Left cardiac atrium (tissue), 4 donors: ENCODE data around the gene PRTN3. TPM values are rescaled to one million over a fixed set of nuclear protein-coding genes. Genes with fewer than 3 reads are reported as not detected.

Experiments
- ATAC-seq, 2 donors: fragments of 200-7000 bp; cut with Tn5 transposase; one replicate each; pipeline ENCODE4 v1.9.1; 2020; ENCODE audit warnings: mild to moderate bottlenecking in 2 of 2, moderate library complexity in 2 of 2
- DNase-seq: peaks from one replicate; pipeline ENCODE4 v3.0.0-alpha.2; 2020
- intact Hi-C, 2 donors: fragments of 100-400 bp; cut with DNase I; formaldehyde crosslinking; loops; one replicate each; pipeline versions ENCODE4 v1.14.1 to v1.15.1; 2022 to 2023
- total RNA-seq, 2 donors: library from RNA; stranded (reverse); fragmentation: NEBNext Ultra II Directional; extraction: Animal tissue kit (Norgen Biotek cat#: 25700); gene quantifications; one replicate each; pipeline ENCODE4 v1.2.1, GENCODE V29; 2021
- donor health status: DM: no; HTN: yes; CAD: no.
- donor health status: DM: no; HTN: yes; CAD: no; lungs with severe emphysema.
- donor health status: DM: yes; HTN: yes; CAD: no.
- donor health status: Dilated cardiomyopathy.

PRTN3 gene
- total RNA-seq, 2 donors from 2014 or later = not detected

DNA sequence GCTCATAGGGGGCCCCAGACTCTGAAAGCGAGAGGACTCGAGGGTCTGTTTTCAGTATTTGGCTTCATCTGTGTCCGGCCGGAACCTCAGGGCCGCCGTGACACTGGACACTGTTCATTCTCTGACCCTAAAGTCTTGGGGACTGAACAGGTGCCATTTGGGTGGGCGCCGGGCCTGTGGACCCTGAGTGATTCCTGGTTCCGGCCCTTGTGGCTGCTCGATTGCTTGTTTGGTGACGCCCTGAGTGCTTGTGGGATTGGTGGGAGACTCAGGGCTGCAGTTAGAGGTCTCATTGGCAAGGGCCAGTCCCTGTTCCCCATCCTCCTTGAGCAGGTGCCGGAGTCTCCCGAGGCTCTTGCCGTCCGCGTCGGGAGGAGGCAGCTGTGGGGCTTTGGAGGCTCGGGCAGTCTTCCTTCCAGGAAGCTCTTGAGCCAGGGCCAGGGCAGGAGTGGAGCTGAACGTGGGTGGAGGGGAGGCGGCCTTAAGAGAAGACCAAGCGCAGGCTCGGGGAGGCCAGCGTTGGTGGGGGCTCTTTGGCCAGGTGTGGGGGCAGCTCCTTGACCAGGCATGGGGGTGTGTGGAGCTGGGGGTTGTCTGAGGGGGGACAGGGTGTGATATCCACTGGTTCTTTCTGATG is 38.8 kb upstream of the PRTN3 start:
- DNase-seq (peak; percentile 66), ATAC-seq (peak in 1 of 2 donors; percentile 16)
- intact Hi-C loops = no loop called here

DNA sequence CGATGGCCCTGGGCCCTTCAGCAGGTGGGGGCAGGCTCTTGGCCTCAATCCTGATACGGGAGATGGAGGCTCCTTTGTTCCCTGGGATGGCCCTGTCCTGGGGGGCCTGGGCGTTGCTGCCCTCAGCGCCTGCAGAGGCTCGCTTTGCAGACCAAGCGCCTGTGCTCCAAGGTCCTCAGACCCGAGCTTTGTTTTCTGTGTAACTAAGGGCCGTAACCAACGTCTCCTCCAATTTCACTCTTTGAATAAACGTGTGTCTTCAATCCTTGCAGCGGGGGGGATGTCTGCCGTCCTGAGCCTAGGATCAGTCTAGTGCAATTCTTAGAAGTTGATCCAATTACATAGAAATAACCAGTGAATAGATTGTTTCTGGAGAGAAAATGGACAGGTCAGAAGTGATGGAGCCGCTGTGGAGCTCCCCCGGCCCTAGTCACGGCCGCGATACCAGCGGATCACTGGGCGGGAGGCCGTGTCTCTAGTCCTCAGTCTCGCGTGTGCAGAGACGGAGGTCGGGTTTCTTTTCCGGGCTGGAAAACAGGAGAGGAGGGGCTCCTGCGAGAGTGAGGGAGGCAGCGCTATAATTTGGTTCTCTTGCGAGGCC is 38.2 kb upstream of the PRTN3 start:
- DNase-seq (no peak), ATAC-seq (no peak)
- intact Hi-C loops = no loop called here

DNA sequence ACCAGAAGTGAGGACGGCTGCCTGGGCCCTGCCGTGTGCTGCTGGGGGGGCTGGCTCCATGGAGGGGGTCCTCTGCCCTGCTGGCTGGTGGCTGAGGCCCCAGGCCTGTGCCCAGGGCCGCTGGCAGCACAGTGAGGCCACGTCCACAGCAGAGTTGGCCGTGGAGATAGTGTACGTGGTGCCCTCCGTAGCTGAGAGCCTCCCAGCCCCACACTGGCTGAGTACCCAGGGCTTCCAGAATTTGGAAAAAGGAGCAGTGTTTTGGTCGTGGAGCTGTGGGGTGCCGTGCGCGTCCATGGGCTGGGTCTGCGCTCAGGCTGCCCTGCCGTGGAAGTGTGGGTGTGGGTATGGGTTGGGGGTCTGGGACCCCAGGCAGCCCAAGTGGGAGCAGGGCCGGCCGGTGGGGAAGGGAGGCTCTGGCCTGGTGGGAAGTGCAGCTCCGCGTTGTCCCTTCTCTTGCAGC is 37.7 kb upstream of the PRTN3 start:
- intact Hi-C loops = no loop called here
- no peak for DNase-seq
- no peak for ATAC-seq

DNA sequence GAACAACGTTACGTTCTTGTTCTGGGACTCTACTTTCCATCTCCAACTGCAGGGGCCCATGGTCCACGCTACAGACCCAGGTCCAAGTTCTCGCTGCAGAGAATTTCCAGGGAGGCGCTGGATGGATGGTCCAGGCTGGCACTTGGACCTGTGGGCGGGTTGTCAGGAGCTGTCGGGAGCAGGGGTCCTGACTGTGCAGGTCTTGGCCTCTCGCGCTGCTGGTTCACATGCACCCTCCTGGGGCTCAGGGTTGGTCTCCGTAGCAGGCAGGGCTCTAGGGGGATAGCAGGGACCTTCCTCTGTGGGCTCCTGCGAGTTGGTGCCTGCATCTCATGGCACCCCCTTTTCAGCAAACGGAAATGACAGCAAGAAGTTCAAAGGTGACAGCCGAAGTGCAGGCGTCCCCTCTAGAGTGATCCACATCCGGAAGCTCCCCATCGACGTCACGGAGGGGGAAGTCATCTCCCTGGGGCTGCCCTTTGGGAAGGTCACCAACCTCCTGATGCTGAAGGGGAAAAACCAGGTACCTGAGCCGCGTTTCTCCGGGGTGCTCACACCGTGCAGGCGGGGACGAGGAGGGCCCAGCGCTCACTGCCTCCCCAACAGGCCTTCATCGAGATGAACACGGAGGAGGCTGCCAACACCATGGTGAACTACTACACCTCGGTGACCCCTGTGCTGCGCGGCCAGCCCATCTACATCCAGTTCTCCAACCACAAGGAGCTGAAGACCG is 36.9 kb upstream of the PRTN3 start:
- intact Hi-C loops = no loop called here
- no peak for ATAC-seq
- DNase-seq = no peak

DNA sequence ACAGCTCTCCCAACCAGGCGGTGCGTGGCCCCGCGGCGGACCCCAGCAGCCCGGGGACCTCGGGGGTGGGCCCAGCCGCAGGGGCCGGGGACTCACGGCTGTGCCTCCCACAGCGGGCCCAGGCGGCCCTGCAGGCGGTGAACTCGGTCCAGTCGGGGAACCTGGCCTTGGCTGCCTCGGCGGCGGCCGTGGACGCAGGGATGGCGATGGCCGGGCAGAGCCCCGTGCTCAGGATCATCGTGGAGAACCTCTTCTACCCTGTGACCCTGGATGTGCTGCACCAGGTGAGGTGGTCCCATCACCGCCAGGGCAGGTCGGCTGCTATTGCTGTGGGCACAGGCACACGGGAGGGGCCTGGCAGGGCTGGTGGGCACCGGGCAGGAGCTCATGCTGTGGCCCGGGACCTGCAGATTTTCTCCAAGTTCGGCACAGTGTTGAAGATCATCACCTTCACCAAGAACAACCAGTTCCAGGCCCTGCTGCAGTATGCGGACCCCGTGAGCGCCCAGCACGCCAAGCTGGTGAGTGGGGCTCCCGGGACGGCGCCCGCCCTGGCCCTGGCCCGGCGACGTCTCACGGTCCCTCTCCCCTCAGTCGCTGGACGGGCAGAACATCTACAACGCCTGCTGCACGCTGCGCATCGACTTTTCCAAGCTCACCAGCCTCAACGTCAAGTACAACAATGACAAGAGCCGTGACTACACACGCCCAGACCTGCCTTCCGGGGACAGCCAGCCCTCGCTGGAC is 36.2 kb upstream of the PRTN3 start:
- intact Hi-C loops = no loop called here
- ATAC-seq (no peak), DNase-seq (peak; percentile 22)

DNA sequence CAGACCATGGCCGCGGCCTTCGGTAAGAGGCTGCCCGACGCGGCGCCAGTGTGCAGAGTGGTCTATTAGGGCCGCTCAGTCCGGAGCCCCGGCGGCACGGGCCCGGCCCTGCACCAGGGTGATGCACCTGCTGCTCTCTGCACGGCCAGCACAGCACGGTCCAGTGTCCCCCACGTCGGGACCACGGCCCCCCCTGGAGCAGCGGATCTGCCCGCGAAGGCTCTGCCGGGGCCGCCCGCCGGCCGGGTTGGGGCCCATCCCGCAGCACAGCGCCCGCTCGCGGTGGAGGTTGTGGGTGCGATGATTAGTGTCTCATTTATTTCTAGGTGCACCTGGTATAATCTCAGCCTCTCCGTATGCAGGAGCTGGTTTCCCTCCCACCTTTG is 35.6 kb upstream of the PRTN3 start:
- intact Hi-C loops = no loop called here
- peak; percentile 18 for DNase-seq

DNA sequence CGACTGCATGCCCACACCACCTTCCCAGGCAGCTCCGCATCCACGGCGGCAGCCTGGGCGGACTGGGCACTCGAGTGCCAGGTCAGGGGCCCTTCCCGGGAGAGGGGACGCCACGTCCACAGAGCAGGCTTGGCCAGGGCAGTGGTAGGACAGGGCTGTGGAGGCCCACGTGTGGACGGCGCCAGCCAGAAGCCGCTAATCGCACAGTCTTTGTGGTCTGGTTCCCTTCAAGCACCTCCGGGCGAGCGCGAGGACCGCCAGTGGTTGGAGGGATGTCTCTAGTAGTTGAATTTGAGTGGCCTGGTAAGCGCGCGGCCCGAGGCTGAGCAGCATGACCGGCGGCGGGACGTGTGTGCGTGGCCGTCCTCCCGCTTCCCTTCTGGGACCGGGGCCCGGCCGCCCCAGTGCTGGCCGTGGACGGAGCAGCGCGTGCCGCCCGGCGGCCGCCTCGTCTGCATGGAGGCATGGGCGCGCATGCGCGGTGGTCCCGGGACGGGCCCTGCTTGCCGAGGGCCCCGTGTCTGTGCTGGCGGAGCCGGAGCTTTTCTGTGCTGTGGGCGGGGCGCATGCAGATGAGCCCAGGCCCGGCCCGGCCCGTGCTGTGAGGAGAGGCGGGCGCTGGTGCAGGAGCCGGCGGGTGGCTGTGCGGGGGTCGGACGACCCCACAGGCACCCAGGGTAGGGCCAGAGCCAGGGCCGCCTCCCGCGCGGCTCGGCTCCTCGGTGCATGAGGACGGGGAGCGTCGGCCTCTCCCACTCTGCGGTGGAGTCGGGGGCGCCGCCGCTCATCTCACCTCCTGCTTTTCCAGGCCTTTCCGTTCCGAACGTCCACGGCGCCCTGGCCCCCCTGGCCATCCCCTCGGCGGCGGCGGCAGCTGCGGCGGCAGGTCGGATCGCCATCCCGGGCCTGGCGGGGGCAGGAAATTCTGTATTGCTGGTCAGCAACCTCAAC is 34.9 kb upstream of the PRTN3 start:
- DNase-seq (peak; percentile 23), ATAC-seq (no peak)
- intact Hi-C loops = no loop called here

More for the DNA sequence above, 35.6 kb upstream of the PRTN3 start:
- ATAC-seq = no peak

DNA sequence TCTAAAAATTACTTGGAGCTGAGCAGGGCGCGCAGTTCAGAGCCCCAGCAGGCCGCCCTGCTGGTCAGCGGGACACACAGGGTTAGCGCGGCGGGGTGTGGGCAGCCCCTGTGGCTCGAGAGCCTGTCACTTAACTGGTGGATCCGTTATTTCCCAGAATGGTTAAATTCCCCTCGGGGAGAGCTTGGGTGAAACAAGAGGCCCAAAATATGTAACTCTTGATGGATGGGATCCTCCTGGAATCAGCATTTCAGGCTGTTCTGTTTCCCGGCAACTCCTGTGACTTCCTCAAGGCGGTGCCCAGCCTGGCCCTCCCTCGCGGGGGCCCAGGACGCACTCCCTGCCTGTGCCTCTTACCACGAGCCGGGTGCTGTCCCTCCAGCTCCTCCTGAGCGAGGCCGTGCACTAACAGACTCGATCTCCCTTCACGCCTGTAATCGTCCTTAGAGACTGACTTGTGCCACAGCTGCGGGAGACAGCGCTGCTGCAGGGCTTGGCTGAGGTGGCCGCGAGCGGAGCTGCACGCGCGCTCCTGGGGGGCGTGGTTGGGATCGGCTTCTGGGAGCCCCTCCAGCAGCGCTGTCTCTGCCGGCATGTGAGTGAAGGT is 33.9 kb upstream of the PRTN3 start:
- intact Hi-C loops = no loop called here
- peak; percentile 20 for DNase-seq
- no peak for ATAC-seq

DNA sequence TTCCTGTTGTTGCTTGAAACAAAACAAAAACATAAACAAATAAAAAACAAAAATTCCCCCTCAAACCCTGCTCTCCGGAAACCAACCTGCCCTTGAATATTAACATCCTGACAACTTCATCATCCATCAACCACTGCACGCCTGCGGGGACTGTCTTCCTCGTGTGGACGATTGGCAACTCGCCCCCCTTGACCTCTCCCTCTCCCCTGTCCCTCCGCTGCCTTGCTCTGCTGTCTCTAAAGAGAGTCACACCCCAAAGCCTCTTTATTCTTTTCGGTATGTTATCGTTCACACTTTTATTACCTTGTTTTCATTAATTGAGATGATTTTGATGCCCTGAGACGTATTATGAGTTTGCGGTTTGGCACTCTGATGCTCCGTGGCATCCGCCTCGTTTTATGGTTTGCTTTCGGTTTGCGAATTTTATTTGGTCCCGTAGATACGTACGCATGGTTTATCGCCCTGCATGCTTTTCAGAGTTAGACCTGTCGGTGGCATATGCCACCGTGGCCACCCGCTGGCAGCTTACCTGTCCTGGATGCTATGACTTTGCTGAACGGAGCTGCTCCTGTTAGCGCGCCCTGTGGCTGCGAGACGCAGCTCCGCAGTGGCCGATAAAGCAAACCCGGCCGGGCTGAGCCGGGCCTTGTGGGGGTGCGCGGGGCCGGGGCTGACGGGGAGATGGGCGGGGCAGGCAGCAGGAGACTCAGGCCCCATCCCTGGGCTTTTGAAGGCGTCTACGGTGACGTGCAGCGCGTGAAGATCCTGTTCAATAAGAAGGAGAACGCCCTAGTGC is 33.0 kb upstream of the PRTN3 start:
- DNase-seq (peak; percentile 21), ATAC-seq (no peak)
- intact Hi-C loops = no loop called here

DNA sequence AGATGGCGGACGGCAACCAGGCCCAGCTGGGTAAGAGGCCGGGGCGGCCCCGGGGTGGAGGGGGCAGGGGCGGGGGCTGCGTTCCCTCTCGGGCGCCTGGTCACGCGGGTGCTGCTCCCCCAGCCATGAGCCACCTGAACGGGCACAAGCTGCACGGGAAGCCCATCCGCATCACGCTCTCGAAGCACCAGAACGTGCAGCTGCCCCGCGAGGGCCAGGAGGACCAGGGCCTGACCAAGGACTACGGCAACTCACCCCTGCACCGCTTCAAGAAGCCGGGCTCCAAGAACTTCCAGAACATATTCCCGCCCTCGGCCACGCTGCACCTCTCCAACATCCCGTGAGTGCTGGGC is 32.4 kb upstream of the PRTN3 start:
- no peak for ATAC-seq
- DNase-seq = no peak
- intact Hi-C loops = no loop called here

DNA sequence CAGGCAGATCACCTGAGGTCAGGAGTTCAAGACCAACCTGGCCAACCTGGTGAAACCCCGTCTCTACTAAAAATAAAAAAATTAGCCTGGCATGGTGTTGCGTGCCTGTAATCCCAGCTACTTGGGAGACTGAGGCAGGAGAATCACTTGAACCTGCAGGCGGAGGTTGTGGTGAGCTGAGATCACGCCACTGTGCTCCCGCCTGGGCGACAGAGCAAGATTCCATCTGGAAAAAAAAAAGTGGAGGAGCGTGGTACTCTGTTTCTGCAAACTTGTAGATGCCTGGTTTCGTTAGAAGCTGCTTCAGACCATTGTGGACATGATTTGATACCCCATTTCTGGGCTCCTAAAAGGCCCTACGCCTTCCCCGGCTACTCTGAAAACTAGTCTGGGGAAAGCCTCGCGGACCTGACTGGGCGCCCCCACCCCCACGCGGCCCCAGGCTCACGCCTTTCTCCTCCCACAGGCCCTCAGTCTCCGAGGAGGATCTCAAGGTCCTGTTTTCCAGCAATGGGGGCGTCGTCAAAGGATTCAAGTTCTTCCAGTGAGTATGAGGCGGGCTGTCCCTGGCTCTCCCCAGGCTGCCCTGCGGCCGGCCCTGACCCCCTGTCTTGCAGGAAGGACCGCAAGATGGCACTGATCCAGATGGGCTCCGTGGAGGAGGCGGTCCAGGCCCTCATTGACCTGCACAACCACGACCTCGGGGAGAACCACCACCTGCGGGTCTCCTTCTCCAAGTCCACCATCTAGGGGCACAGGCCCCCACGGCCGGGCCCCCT is 30.5 kb upstream of the PRTN3 start:
- DNase-seq (no peak), ATAC-seq (no peak)
- intact Hi-C loops = no loop called here

DNA sequence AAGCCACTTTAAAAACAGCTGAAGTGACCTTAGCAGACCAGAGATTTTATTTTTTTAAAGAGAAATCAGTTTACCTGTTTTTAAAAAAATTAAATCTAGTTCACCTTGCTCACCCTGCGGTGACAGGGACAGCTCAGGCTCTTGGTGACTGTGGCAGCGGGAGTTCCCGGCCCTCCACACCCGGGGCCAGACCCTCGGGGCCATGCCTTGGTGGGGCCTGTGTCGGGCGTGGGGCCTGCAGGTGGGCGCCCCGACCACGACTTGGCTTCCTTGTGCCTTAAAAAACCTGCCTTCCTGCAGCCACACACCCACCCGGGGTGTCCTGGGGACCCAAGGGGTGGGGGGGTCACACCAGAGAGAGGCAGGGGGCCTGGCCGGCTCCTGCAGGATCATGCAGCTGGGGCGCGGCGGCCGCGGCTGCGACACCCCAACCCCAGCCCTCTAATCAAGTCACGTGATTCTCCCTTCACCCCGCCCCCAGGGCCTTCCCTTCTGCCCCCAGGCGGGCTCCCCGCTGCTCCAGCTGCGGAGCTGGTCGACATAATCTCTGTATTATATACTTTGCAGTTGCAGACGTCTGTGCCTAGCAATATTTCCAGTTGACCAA is 29.8 kb upstream of the PRTN3 start:
- ATAC-seq (no peak), DNase-seq (no peak)
- intact Hi-C loops = no loop called here

DNA sequence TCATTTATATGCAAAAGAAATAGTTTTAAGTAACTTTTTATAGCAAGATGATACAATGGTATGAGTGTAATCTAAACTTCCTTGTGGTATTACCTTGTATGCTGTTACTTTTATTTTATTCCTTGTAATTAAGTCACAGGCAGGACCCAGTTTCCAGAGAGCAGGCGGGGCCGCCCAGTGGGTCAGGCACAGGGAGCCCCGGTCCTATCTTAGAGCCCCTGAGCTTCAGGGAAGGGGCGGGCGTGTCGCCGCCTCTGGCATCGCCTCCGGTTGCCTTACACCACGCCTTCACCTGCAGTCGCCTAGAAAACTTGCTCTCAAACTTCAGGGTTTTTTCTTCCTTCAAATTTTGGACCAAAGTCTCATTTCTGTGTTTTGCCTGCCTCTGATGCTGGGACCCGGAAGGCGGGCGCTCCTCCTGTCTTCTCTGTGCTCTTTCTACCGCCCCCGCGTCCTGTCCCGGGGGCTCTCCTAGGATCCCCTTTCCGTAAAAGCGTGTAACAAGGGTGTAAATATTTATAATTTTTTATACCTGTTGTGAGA is 29.2 kb upstream of the PRTN3 start:
- ATAC-seq = no peak
- intact Hi-C loops = no loop called here
- DNase-seq = no peak

DNA sequence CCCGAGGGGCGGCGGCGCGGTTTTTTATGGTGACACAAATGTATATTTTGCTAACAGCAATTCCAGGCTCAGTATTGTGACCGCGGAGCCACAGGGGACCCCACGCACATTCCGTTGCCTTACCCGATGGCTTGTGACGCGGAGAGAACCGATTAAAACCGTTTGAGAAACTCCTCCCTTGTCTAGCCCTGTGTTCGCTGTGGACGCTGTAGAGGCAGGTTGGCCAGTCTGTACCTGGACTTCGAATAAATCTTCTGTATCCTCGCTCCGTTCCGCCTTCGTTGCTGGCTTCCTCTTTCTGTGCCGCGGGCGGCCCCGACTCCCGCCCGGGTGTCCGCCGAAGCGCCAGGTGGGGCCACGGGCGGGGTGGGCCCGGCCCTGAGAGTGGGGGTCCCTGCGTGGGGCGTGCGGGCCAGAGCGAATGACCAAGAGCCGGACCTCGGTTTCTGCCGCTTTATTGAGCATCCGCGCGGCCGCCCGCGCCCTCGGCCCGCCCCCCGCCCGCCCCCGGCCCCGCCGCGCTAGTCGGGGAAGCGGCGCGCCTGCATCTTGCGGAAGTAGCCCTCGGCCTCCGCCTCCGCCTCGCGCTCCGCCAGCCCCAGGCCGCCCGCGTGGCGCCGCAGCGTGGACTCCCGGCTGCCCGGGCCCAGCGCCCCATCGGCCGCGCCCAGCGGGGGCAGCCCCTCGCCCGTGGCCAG is 28.6 kb upstream of the PRTN3 start:
- no peak for DNase-seq
- intact Hi-C loops = no loop called here

DNA sequence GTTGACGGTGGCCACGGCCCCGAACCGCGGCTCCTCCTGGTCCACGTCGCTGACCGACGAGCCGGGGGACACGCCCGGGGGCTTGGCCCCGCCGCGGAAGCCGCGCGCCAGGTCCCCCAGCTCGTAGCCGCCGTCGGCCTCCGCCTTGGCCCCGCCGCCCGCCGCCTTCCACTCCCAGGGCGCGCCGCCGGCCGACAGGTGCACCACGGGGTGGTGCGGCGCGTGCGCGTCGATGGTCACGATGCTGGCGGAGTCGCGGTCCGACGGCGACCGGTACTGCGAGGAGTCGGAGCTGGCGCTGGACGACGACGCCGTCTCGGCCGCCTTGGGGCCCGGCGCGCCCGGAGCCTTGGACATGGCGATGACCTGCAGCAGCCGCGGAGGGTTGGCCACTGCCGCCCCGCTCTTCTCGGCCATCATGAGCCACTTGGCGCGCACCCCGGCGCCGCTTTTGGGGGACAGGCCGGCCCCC is 28.0 kb upstream of the PRTN3 start:
- no peak for DNase-seq

More for the DNA sequence above, 28.6 kb upstream of the PRTN3 start:
- ATAC-seq = no peak

More for the DNA sequence above, 28.0 kb upstream of the PRTN3 start:
- intact Hi-C loops = no loop called here
- ATAC-seq = no peak
